Measurements from ENCODE around the gene ANKUB1.

ANKUB1 gene

DNA sequence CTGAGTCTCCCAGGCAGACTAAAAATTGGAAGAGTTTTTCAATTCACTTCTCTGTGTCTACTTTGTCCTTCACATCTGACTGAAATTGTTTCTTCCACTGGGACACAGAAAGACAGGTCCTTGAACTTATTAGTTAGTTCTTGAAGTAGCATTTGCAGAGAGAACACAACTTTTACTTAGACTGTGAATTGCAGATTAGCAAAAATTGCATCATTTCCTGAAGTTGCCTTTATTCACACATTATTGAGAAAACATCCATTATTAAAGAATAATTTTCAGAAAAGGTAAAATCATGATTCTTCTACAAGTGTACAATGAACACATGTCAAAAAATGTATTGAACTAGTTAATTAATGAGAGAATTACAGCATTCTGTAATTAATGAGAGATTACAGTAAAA lies 38.6 kb downstream of the ANKUB1 start:
- Histone ChIP-seq H3K4me3 (replicated peaks; ENCODE audit: low read depth, low read length) (no peak overlapping the region), H3K27me3 (replicated peaks; ENCODE audit: control insufficient read depth, insufficient read depth, low read length) (no peaks in the 10 kb centered on the region), H3K36me3 (ENCODE audit: control insufficient read depth, insufficient read depth, low read length) (no peaks in the 10 kb centered on the region)
- TF ChIP-seq, protein P1, sequence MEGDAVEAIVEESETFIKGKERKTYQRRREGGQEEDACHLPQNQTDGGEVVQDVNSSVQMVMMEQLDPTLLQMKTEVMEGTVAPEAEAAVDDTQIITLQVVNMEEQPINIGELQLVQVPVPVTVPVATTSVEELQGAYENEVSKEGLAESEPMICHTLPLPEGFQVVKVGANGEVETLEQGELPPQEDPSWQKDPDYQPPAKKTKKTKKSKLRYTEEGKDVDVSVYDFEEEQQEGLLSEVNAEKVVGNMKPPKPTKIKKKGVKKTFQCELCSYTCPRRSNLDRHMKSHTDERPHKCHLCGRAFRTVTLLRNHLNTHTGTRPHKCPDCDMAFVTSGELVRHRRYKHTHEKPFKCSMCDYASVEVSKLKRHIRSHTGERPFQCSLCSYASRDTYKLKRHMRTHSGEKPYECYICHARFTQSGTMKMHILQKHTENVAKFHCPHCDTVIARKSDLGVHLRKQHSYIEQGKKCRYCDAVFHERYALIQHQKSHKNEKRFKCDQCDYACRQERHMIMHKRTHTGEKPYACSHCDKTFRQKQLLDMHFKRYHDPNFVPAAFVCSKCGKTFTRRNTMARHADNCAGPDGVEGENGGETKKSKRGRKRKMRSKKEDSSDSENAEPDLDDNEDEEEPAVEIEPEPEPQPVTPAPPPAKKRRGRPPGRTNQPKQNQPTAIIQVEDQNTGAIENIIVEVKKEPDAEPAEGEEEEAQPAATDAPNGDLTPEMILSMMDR (IDR thresholded peaks at IDR 0.05; ENCODE audit: insufficient read depth, low read length, poor library complexity, severe bottlenecking) = no peak
- no peak for DNase-seq (ENCODE audit: extremely low read depth, insufficient read length)

DNA sequence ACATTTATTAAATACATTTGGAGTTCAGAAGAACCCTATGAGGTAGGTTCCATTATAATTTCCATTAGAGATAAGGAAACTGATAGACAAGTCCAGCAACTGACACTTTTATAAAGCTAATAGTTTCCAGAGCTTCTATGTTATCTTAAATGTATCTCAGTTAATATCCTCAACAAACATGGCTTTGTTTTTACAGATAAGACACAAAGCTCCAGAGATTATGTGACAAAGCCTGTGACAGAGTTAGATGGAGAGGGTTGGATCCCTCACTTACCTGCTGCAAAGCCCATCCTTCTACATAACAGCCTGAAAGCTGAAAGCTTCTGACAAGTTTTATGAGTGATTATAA lies 39.6 kb downstream of the ANKUB1 start:
- TF ChIP-seq, protein P1 (IDR thresholded peaks at IDR 0.05; ENCODE audit: insufficient read depth, low read length, poor library complexity, severe bottlenecking) = no peak

DNA sequence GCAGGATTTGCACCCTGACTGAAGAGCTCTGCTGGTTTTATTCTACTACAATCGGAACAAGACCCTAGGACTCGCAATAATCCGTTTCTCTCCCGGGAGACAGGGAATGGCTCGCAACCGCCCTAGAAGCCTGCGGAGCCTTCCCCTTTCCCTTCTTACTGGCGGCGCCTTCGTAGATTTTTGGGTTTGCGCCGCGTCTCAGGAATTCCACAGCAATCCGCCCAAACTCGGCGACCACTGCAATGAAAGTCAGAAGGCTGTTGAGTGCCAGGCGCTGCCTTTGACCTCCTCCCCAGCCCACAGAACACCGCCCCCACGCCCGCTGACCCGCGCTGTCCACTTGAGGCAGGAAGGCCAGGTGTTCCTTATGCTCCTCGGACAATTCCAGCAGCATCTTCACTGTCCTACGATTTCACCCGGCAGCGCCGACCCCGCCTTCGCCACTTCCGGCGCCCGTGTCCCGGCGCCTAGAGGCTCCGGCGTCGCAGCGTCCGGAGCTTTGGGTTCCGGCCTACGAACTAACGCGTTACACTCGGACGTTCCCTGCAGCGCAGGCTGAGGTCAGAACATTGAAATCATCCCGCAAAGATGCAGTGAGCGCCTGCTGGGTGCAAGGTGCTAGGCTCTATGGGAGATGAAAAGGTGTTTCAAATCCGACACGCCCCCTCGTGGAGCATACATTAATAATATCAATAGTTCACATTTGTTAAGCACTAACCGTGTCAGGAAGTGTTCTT lies 40.1 kb downstream of the ANKUB1 start, which contains the start of gene COMMD2:
TSS of gene COMMD2 (minus strand) at position 439 of the 737 bp plus-strand sequence. CDS start at position 394, 45 bp downstream.
- TF ChIP-seq, protein P1 (IDR thresholded peaks at IDR 0.05; ENCODE audit: insufficient read depth, low read length, poor library complexity, severe bottlenecking) = peak; percentile 37
- Histone ChIP-seq H3K36me3 (ENCODE audit: control insufficient read depth, insufficient read depth, low read length) (peaks cover 5% of the 10 kb centered on the region), H3K4me3 (replicated peaks; ENCODE audit: low read depth, low read length) (peak within 1 kb of the TSS; percentile 83), H3K27me3 (replicated peaks; ENCODE audit: control insufficient read depth, insufficient read depth, low read length) (no peaks in the 10 kb centered on the region)
- peak; percentile 90 for DNase-seq (ENCODE audit: extremely low read depth, insufficient read length)

More for the DNA sequence above, 39.6 kb downstream of the ANKUB1 start:
- Histone ChIP-seq H3K4me3 (replicated peaks; ENCODE audit: low read depth, low read length) (peak overlapping the region; percentile 83), H3K36me3 (ENCODE audit: control insufficient read depth, insufficient read depth, low read length) (peaks cover 4% of the 10 kb centered on the region), H3K27me3 (replicated peaks; ENCODE audit: control insufficient read depth, insufficient read depth, low read length) (no peaks in the 10 kb centered on the region)
- no peak for DNase-seq (ENCODE audit: extremely low read depth, insufficient read length)

DNA sequence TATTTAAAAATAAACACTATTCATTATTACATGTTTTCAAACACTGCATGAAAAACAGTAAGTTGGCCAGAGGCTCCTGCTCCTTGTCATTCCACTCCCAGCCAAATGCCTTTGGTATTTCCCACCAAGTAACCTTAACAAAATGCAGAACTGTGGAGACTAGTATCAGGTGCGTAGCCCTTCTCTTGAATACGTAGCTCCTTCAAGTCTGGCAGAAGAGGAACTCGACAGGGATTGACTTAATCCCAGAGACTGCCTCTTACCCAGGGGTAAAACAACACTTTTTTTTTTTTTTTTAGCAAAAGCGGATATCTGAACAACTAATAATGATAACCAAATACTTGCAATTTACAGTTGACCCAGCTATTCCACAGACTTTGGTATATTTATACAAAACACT lies 40.8 kb downstream of the ANKUB1 start:
- Histone ChIP-seq H3K27me3 (replicated peaks; ENCODE audit: control insufficient read depth, insufficient read depth, low read length) (no peaks in the 10 kb centered on the region), H3K36me3 (ENCODE audit: control insufficient read depth, insufficient read depth, low read length) (peaks cover 6% of the 10 kb centered on the region), H3K4me3 (replicated peaks; ENCODE audit: low read depth, low read length) (peak overlapping the region; percentile 83)
- TF ChIP-seq, protein P1 (IDR thresholded peaks at IDR 0.05; ENCODE audit: insufficient read depth, low read length, poor library complexity, severe bottlenecking) = no peak
- DNase-seq (ENCODE audit: extremely low read depth, insufficient read length) = no peak

DNA sequence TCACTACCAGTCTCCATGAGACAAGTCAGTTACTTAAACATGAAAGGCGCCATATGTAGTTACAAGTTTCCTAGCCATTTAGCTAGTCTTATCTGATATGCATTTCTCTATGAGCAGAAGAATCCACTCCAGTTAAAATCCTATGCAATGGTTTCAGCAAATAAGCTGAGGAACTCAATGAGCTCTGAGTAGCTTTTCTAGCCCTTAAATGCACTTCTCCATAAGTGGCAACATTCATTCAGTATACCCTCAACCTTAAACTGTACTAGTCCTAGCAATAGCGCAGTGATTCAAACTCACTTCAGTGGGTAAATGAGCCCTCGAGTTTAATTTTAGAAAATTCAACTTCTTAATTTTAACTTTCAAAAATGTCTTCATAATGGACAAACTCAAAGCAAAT lies 47.7 kb downstream of the ANKUB1 start:
- Histone ChIP-seq H3K4me3 (replicated peaks; ENCODE audit: low read depth, low read length) (no peak overlapping the region), H3K27me3 (replicated peaks; ENCODE audit: control insufficient read depth, insufficient read depth, low read length) (no peaks in the 10 kb centered on the region), H3K36me3 (ENCODE audit: control insufficient read depth, insufficient read depth, low read length) (peaks cover 6% of the 10 kb centered on the region)
- DNase-seq (ENCODE audit: extremely low read depth, insufficient read length) = no peak
- TF ChIP-seq, protein P1 (IDR thresholded peaks at IDR 0.05; ENCODE audit: insufficient read depth, low read length, poor library complexity, severe bottlenecking) = no peak

Data from GM06990 (cell line).